HG03575 (cell line): Measurements from ENCODE around the gene GALNT6.

Experiments
- ATAC-seq: cut with Tn5 transposase; IDR thresholded peaks from one replicate; pipeline ENCODE4 v1.9.1; 2021; ENCODE audit not compliant: unreplicated experiment, insufficient number of reproducible peaks, low FRiP score; ENCODE audit errors: extremely low read depth

The GALNT6 gene

DNA sequence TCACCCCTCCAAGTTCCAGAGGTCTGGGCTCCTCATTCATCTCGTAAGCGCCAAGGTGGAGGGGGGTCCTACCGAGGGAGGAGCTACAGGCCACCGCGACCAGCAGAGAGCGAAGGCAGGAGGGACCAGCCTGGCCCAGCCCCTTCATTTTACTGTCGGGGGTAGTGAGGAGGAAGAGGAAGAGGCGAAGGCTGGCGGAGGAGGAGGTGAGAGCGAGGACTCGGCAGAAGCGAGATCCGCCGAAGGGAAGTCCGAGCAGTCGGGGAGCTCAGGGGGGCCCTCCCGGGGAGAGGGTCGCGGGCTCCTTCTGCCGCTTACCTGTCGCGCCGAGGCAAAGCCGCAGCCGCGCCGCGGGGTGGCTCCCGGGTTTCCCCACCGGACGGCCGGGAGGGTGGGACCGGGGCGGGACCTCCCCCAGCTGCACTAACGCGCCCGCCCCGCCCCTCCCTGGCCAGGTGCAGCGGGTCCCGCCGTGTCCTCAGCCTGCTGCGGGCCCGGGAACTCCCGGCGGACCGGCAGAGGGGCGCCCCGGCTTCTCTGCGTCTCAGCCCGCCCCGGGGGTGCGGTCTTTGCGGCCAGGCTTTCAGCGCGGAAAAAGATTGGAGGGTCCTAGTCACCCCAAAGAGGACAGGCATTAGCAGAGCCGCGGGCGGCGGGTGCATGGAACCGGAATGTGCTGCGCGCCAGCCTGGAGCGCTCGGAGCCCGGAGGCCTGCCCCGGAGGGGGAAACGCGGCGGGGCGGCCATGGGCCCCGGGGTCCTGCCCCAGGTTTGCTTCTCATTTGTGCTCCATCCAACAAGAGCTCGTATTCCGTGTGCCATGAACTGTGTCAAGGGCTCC is at the start of gene GALNT6:
GALNT6 (minus strand) TSS at position 124 of the 841 bp plus-strand sequence. CDS start 11,625 bp downstream, outside the sequence.
- no peak for ATAC-seq

GRCh38 chr12:51439330-51439729 is 48.1 kb upstream of the GALNT6 start:
- ATAC-seq, result no peak

GRCh38 chr12:51437431-51437830 is 46.2 kb upstream of the GALNT6 start:
- ATAC-seq, result no peak

- no peak for ATAC-seq
Observed at GRCh38 chr12:51434305-51434704, 43.1 kb upstream of the GALNT6 start.

DNA sequence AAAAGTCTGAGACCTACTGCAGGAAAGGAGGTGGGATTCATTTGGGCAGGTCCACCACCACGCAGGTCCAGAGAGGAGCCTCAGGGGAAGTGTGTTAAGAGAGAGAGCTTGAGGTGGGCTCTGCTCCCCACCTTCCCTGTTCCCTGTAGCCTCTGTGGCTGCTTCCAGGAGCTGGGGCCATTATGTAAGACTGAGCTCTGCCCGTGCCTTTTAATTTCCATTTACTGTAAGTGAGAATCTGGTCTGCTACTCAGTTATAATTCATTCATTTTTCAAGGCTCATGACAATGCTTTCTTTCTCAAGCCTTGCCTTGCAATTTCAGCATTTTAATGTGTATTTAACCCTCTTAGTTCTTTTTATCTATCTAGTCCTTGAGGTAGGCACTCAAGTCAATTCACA is 41.7 kb upstream of the GALNT6 start:
- no peak for ATAC-seq

- ATAC-seq, result no peak
Observed at GRCh38 chr12:51430196-51430895, 39.1 kb upstream of the GALNT6 start.

- no peak for ATAC-seq
Observed at GRCh38 chr12:51429700-51430099, 38.5 kb upstream of the GALNT6 start.

GRCh38 chr12:51428256-51428655 is 37.0 kb upstream of the GALNT6 start:
- ATAC-seq, result no peak

DNA sequence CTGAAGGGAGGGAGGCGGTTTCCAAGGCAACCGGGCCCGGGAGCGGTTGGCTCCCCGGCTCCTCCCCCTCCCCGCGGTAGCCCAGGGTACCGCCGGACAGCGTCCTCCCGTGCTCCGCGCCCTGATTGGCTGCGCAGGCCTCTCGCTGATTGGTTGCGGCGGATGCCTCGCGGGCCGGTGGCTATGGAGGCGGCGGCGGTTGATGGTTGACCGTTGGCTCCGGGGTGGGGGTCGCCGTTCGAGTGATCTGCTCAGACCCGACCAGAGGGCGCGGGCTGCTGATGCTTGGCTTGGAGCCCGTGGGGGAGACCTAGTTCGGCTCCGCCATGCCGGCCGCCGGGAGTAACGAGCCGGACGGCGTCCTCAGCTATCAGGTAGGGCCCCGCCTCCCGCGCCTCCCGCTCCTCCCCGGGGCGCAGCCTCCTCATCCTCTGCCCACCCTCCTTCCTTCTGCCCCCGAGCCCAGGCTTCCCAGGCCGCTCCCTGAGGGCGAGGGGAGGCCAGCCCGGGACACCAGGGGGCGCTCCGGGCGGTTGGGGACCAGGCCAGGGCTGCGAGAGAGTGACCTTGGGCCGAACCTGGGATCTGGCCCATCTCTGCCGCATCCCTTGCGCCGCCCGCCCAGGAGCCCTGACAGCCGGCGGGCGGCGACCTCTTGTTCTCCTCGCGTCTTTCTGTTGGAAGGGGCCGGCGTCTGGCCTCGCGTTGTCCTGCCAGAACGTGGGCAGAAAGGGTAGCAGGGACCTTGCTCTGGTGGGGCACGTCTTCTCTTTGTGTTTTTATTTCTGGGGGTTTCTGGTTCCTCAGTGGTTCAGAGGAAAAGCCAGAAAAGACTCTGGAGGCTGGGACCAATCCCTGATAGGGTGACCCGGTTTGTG is 33.7 kb upstream of the GALNT6 start, which contains the start of gene SLC4A8:
SLC4A8 (plus strand) TSS at position 170 of the 878 bp plus-strand sequence; CDS start at position 327, 157 bp downstream.
- ATAC-seq, result no peak

DNA sequence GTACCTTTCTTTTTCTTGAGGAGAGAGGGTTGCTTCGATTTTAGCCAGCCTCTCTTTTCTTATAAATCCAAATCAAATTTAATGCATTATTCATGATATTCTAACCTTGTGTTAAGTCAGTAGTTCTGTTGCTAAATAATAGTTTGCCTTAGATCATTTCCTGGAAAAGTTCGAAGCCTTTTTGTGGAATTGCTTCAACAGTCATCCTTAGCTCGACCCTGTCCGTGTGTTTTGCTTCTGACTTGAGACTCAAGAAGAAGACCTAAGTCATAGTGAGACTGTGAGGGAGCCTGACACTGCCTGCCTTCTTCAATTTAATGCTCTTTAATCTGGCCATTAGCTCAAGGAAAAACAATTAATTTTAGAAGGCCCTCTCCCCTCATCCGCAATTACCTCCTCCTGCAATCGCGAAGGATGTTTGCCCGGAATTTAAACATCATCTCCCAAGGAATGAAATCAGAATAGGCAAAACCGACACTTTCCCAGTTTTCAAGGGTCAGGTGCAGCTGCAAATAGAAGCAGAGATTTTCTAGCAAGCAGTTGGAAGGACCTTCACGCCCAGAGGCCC is 33.0 kb upstream of the GALNT6 start:
- no peak for ATAC-seq

DNA sequence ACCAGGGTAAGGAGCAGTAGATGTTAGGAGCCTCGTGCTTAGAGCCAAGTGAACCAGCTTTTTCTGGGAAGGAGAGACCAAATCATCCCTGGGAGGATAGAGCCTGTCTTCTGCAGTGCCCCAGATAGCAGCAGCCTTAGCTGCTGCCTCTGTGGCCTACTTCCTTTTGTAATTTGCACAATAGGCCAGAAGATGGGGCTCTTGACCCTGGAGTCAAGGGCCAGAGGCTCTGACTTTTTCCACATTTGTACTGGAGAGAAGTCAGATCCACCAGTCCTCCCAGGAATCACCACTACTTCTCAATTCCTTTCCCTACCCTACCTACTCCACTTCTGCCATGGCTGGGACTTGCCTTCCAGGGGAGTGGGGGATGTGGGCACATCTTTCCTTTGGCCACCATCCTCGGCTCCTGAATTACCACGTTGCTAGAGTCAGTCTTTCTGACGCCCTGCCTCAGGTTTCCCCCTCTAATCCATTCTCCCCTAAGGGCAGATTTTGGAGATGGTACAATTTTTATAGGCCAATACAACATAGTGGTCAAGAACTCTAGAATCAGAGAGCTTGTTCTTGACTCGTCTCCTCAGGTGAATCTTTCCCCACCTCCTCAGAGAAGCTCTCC is 30.2 kb upstream of the GALNT6 start:
- ATAC-seq, result no peak

- ATAC-seq, result no peak
Observed at GRCh38 chr12:51419425-51420193, 28.4 kb upstream of the GALNT6 start.

- no peak for ATAC-seq
Observed at GRCh38 chr12:51417826-51418225, 26.6 kb upstream of the GALNT6 start.

- ATAC-seq, result no peak
Observed at GRCh38 chr12:51415931-51416330, 24.7 kb upstream of the GALNT6 start.

DNA sequence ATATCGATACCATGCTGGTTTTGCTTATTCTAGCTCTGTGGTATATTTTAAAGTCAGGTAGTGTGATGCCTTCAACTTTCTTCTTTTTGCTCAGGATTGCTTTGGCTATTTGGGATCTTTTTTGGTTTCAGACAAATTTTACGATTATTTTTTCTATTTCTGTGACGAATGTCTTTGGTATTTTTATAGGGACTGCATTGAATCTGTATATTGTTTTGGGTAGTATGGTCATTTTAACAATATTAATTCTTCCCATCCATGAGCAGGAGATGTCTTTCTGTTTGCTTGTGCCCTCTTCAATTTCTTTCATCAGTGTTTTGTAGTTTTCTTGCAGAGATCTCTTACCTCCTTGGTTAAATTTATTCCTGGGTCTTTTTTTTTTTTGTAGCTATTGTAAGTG is 22.6 kb upstream of the GALNT6 start:
- no peak for ATAC-seq

DNA sequence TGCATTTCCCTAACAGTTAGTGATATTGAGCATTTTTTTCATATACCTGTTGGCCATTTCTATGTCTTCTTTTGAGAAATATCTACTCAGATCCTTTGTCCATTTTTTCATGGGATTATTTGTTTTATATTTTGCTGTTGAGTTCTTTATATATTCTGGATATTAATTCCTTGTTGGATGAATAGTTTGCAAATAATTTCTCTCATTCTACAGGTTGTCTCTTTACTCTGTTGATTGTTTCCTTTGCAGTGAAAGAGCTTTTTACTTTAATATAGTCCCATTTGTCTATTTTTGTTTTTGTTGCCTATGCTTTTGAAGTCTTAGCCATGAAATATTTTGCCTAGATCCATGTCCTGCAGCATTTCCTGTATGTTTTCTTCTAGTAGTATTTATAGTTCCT is 21.9 kb upstream of the GALNT6 start:
- ATAC-seq, result no peak

GRCh38 chr12:51409846-51410245 is 18.6 kb upstream of the GALNT6 start:
- ATAC-seq, result no peak

DNA sequence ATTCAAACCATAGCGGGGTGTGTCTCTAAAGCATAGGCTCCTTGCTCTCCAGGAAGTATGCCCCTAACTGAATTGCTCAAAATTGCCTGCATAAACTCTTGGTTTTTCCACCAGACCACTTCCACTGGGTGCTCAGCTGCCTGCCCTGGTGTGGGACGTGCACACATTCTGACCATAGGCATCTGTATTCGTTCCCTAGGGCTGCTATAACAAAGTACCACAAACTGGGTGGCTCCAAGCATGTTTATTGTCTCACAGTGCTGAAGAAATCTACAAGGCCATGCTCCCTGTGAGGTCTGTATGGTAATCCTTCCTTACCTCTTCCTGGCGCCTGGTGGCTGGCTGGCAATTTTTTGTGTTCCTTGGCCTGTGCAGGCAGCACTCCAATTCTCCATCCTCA is 16.4 kb upstream of the GALNT6 start:
- no peak for ATAC-seq
